Endothelial cell of umbilical vein (primary cell): Measurements from ENCODE around the gene GALK2. TPM values are rescaled to one million over a fixed set of nuclear protein-coding genes. Genes with fewer than 3 reads are reported as not detected.
A peak's percentile ranks its signal among the peaks of the same experiment; 100 is the strongest.

Experiments
- BruUV-seq: library from RNA; stranded (reverse); fragments of 400-500 nt; replicated peaks from 2 replicates; lab custom pipeline; 2021; lab: Mats Ljungman, UMichigan
- CTCF ChIA-PET: fragments of 300-600, 350-600 bp; sonication (Branson Sonifier 250); formaldehyde crosslinking; loops from one replicate; lab custom pipeline; 2021; ENCODE audit warnings: antibody characterized with exemption, inconsistent platforms; lab: Charles Lee
- POLR2A ChIA-PET: fragments of 300-600, 350-600 bp; sonication (Branson Sonifier 250); formaldehyde crosslinking; loops from one replicate; lab custom pipeline; 2021; ENCODE audit warnings: antibody characterized with exemption, inconsistent platforms; lab: Charles Lee
- DNase-seq: peaks from one replicate; pipeline ENCODE4 v3.0.0-alpha.2; 2011; ENCODE audit warnings: low read depth, low spot score
- FAIRE-seq: peaks from 2 replicates; lab custom pipeline; 2011; peaks lifted over from hg19 to GRCh38; lab: Jason Lieb, UNC
- H2AFZ ChIP-seq: 2 replicates; pipeline ENCODE4 v1.6.0; 2012; ENCODE audit warnings: low read depth, low read length, control low read depth, inconsistent platforms
- H3K27ac ChIP-seq: 2 replicates; pipeline ENCODE4 v1.5.1; 2011; ENCODE audit warnings: low read depth, mild to moderate bottlenecking, control low read depth, low read length, moderate library complexity; ENCODE audit not compliant: insufficient read depth
- H3K27me3 ChIP-seq, 2 experiments: 2 replicates each; pipeline versions ENCODE4 v1.6.0 to v1.6.1; 2011; ENCODE audit warnings: low read length in 2 of 2, mixed read lengths in 1 of 2; ENCODE audit not compliant: control insufficient read depth in 2 of 2, insufficient read depth in 2 of 2
- H3K36me3 ChIP-seq, 2 experiments: 2 replicates in 1 of 2; 3 replicates in 1 of 2; pipeline ENCODE4 v1.5.1; 2011; ENCODE audit warnings: low read length in 2 of 2, mild to moderate bottlenecking in 1 of 2, moderate library complexity in 1 of 2; ENCODE audit not compliant: control insufficient read depth in 2 of 2, insufficient read depth in 2 of 2; ENCODE audit errors: extremely low read depth in 1 of 2
- H3K4me1 ChIP-seq: 3 replicates; pipeline ENCODE4 v1.5.1; 2011; ENCODE audit warnings: mild to moderate bottlenecking, low read length; ENCODE audit not compliant: control insufficient read depth, insufficient read depth; ENCODE audit errors: extremely low read depth
- H3K4me2 ChIP-seq: 2 replicates; pipeline ENCODE4 v1.6.1; 2011; ENCODE audit warnings: low read length, control low read depth, mixed read lengths; ENCODE audit not compliant: insufficient read depth
- H3K4me3 ChIP-seq, 3 experiments: fragments of 200-600 bp in 1 of 3; sonication (generic), shearing (Covaris generic) in 1 of 3; replicated peaks in 1 of 3; 2 replicates each; pipeline ENCODE4 v1.5.1; 2011 to 2016; ENCODE audit warnings: control low read depth in 3 of 3, low read length in 3 of 3, mild to moderate bottlenecking in 2 of 3, inconsistent platforms in 1 of 3, low read depth in 1 of 3, moderate library complexity in 1 of 3; ENCODE audit not compliant: insufficient read depth in 1 of 3
- H3K79me2 ChIP-seq: 2 replicates; pipeline ENCODE4 v1.6.0; 2012; ENCODE audit warnings: low read length, inconsistent platforms; ENCODE audit not compliant: control insufficient read depth, insufficient read depth
- H3K9ac ChIP-seq: replicated peaks from 2 replicates; pipeline ENCODE3; 2011; ENCODE audit warnings: low read length, control low read depth; ENCODE audit not compliant: insufficient read depth; ENCODE audit errors: extremely low read depth
- H3K9me1 ChIP-seq: replicated peaks from 3 replicates; pipeline ENCODE4 v1.6.0; 2011; ENCODE audit warnings: mild to moderate bottlenecking, low read length; ENCODE audit not compliant: control insufficient read depth, insufficient read depth; ENCODE audit errors: extremely low read depth
- H3K9me3 ChIP-seq: replicated peaks from 2 replicates; pipeline ENCODE4 v1.5.1; 2012; ENCODE audit warnings: low read length, inconsistent platforms; ENCODE audit not compliant: control insufficient read depth, insufficient read depth
- H4K20me1 ChIP-seq: replicated peaks from 2 replicates; pipeline ENCODE3; 2011; ENCODE audit warnings: mild to moderate bottlenecking, low read length; ENCODE audit not compliant: control insufficient read depth, insufficient read depth; ENCODE audit errors: extremely low read depth
- CTCF ChIP-seq, 2 donors: IDR thresholded peaks; 1 replicate in 1 of 2; 2 replicates in 1 of 2; pipeline ENCODE4 v1.5.1; 2011; ENCODE audit warnings: low read length in 2 of 2, mild to moderate bottlenecking in 2 of 2, moderate library complexity in 2 of 2, control low read depth in 1 of 2, inconsistent platforms in 1 of 2, low read depth in 1 of 2; ENCODE audit not compliant: insufficient read depth in 1 of 2; ENCODE audit errors: extremely low read depth in 1 of 2
- EZH2 ChIP-seq: IDR thresholded peaks from 2 replicates; pipeline ENCODE4 v1.6.1; 2012; ENCODE audit warnings: borderline replicate concordance, low read depth, mild to moderate bottlenecking, moderate library complexity, low read length, inconsistent platforms; ENCODE audit not compliant: severe bottlenecking
- FOS ChIP-seq: IDR thresholded peaks from 2 replicates; pipeline ENCODE4 v1.6.1; 2011; ENCODE audit warnings: mild to moderate bottlenecking, low read length, moderate library complexity, borderline replicate concordance; ENCODE audit not compliant: insufficient read depth
- GATA2 ChIP-seq: IDR thresholded peaks from 2 replicates; pipeline ENCODE4 v1.7.0; 2011; ENCODE audit warnings: low read depth, mild to moderate bottlenecking, moderate library complexity, mixed read lengths, low read length; ENCODE audit not compliant: insufficient read length, insufficient read depth
- JUN ChIP-seq: IDR thresholded peaks from 2 replicates; pipeline ENCODE4 v1.6.1; 2011; ENCODE audit warnings: borderline replicate concordance, low read depth; ENCODE audit not compliant: insufficient read length, insufficient read depth
- MAX ChIP-seq: IDR thresholded peaks from 2 replicates; pipeline ENCODE4 v1.6.1; 2011; ENCODE audit not compliant: insufficient read depth, insufficient read length
- MYC ChIP-seq: IDR thresholded peaks from one replicate; pipeline ENCODE4 v1.6.1; 2011; ENCODE audit warnings: mild to moderate bottlenecking, low read depth, low read length
- POLR2A ChIP-seq: IDR thresholded peaks from 2 replicates; pipeline ENCODE4 v1.6.1; 2012; ENCODE audit warnings: low read depth, mild to moderate bottlenecking, control low read depth, low read length
- POLR2AphosphoS5 ChIP-seq: IDR thresholded peaks from 2 replicates; pipeline ENCODE4 v1.6.1; 2012; ENCODE audit warnings: low read depth, mild to moderate bottlenecking, control low read depth, low read length, moderate library complexity; ENCODE audit not compliant: insufficient read depth
- dilution Hi-C: fragments of 300-500 bp; cut with MboI; formaldehyde crosslinking; loops from one replicate; pipeline ENCODE4 v1.15.0; 2019; ENCODE audit warnings: low sequenced_read_pairs; ENCODE audit not compliant: extremely low pct_ligation_motif_present
- intact Hi-C: fragments of 100-400 bp; cut with micrococcal nuclease; formaldehyde crosslinking; loops from one replicate; pipeline ENCODE4 v1.10.0; 2022
- polyA plus RNA-seq, 4 experiments: library from polyadenylated mRNA; depleted of rRNA in 3 of 4; stranded (reverse) in 3 of 4; unstranded in 1 of 4; fragments of >200 nt; gene quantifications; 2 replicates each; pipeline versions ENCODE4 v1.2.1 to v1.2.3, GENCODE V29; 2011 to 2012; ENCODE audit warnings: missing spikeins in 1 of 4
- total RNA-seq: library from RNA; stranded (reverse); gene quantifications from 2 replicates; pipeline ENCODE4 v1.2.3, GENCODE V29; 2021

The GALK2 gene
- total and polyA plus RNA-seq, 2 donors (not counting 3 experiments of a cell fraction or from before 2014, with no cell fraction given) = 19.9 to 31.3 TPM

GRCh38 chr15:49122541-49123062, 47.4 kb upstream of the GALK2 start:
- intact Hi-C loops (no loop called here), dilution Hi-C loops (no loop called here)
- H3K9me3 ChIP-seq = no peaks in the 10 kb centered on the region
- ChIA-PET CTCF (interaction anchor here (0.6 to 1.4 kb wide), 8 partner anchors 10 to 147 kb away, joined by 3 to 13 read pairs (median 4); partner anchors contain the start of gene SECISBP2L), POLR2A (interaction anchor here (1.0 kb wide), 1 partner anchor 16 kb away, joined by 3 read pairs; no protein-coding TSS in a partner anchor)
- no peak overlapping the region for H3K4me3 ChIP-seq
- FAIRE-seq (no peak), DNase-seq (peak; percentile 37)
- H3K4me1 ChIP-seq = peaks cover 15% of the 10 kb centered on the region
- no peaks in the 10 kb centered on the region for H3K27me3 ChIP-seq
- H3K36me3 ChIP-seq = peaks cover under 1 to 4% of the 10 kb centered on the region in 2 experiments
- no peaks in the 10 kb centered on the region for H4K20me1 ChIP-seq
- no peak for TF ChIP-seq EZH2
- TF ChIP-seq JUN = no peak
- no peak for TF ChIP-seq MAX
- peak; percentile 8 for TF ChIP-seq FOS
- peak overlapping the region; percentile 67 for H3K4me2 ChIP-seq
- no peaks in the 10 kb centered on the region for H3K79me2 ChIP-seq
- BruUV-seq = no TSS peak
- H3K9ac ChIP-seq = no peak overlapping the region
- H3K9me1 ChIP-seq = no peaks in the 10 kb centered on the region
- H3K27ac ChIP-seq = peak overlapping the region; percentile 29
- no peak overlapping the region for H2AFZ ChIP-seq

- Histone ChIP-seq H3K36me3 (peaks cover 3 to 13% of the 10 kb centered on the region in 2 experiments), H3K4me3 (no peak overlapping the region), H3K27me3 (no peaks in the 10 kb centered on the region), H3K9me1 (no peaks in the 10 kb centered on the region), H3K4me2 (no peak overlapping the region), H3K79me2 (no peaks in the 10 kb centered on the region), H3K9ac (no peak overlapping the region), H3K9me3 (no peaks in the 10 kb centered on the region), H3K4me1 (peaks cover 15% of the 10 kb centered on the region), H3K27ac (no peak overlapping the region), H2AFZ (no peak overlapping the region), H4K20me1 (no peaks in the 10 kb centered on the region)
- BruUV-seq = no TSS peak
- dilution Hi-C loops = no loop called here
- DNase-seq = no peak
- ChIA-PET POLR2A (no interaction called here), CTCF (interaction anchor here (1.3 to 3.1 kb wide), 2 partner anchors 21 to 78 kb away, joined by 4 to 13 read pairs; partner anchors contain the start of gene SECISBP2L)
- intact Hi-C loops = no loop called here
- no peak for TF ChIP-seq CTCF (IDR thresholded peaks at IDR 0.05; ENCODE audit: extremely low read depth in 1 of 2, insufficient read depth in 1 of 2, low read depth in 1 of 2, low read length in 2 of 2)
- no peak for TF ChIP-seq EZH2
- no peak for TF ChIP-seq POLR2A
- TF ChIP-seq MAX = no peak
- TF ChIP-seq POLR2AphosphoS5 = no peak
- TF ChIP-seq FOS = no peak
- TF ChIP-seq GATA2 = no peak
- TF ChIP-seq JUN = no peak
- TF ChIP-seq MYC = no peak
- no peak for FAIRE-seq
Observed at GRCh38 chr15:49124371-49124770, 45.7 kb upstream of the GALK2 start.
